NCI-H69 (cell line): Measurements from ENCODE around the gene PLXNB1.
"Not testable (repeated sequence)": the region's sequence is repeated elsewhere in the genome, so short reads cannot be mapped to it uniquely, and the experiment has no call there.

Experiments used
- DNase-seq: peaks from one replicate; lab custom pipeline; 2025; lab: John Stamatoyannopoulos, UW

PLXNB1 gene

GRCh38 chr3:48405971-48406370 is 23.9 kb downstream of the PLXNB1 start:
- DNase-seq, result no peak

GRCh38 chr3:48405343-48405881 is 24.5 kb downstream of the PLXNB1 start:
- no peak for DNase-seq

- no peak for DNase-seq
These were observed 25.2 kb downstream of the PLXNB1 start for GRCh38 chr3:48404440-48405342.

GRCh38 chr3:48403533-48404439 is 26.1 kb downstream of the PLXNB1 start:
- no peak for DNase-seq

GRCh38 chr3:48402907-48403306 is 27.0 kb downstream of the PLXNB1 start:
- no peak for DNase-seq

- no peak for DNase-seq
These were observed 27.6 kb downstream of the PLXNB1 start for GRCh38 chr3:48402281-48402732.

- not testable (repeated sequence) for DNase-seq
These were observed 28.4 kb downstream of the PLXNB1 start for GRCh38 chr3:48401434-48401901.

GRCh38 chr3:48400824-48401433 is 29.0 kb downstream of the PLXNB1 start:
- peak; percentile 61 for DNase-seq

GRCh38 chr3:48399387-48400172 is 30.3 kb downstream of the PLXNB1 start:
- DNase-seq, result peak; percentile 39

GRCh38 chr3:48398701-48399386 is 31.0 kb downstream of the PLXNB1 start:
- DNase-seq, result no peak

GRCh38 chr3:48397767-48398681 is 31.9 kb downstream of the PLXNB1 start:
- DNase-seq, result no peak

GRCh38 chr3:48395714-48396113 is 34.2 kb downstream of the PLXNB1 start:
- DNase-seq, result peak; percentile 3

- no peak for DNase-seq
These were observed 35.5 kb downstream of the PLXNB1 start for GRCh38 chr3:48394391-48394790.

GRCh38 chr3:48388966-48389365 is 40.9 kb downstream of the PLXNB1 start:
- no peak for DNase-seq

GRCh38 chr3:48387634-48388033 is 42.3 kb downstream of the PLXNB1 start:
- no peak for DNase-seq

- DNase-seq, result peak; percentile 14
These were observed 56.9 kb downstream of the PLXNB1 start for GRCh38 chr3:48372862-48373435.

- peak; percentile 62 for DNase-seq
These were observed 57.5 kb downstream of the PLXNB1 start for GRCh38 chr3:48372377-48372770.

GRCh38 chr3:48371651-48372376 is 58.1 kb downstream of the PLXNB1 start, which contains the start of gene FBXW12:
TSS of gene FBXW12 (plus strand) at chr3:48372219. CDS start at chr3:48372768, 549 bp downstream.
- no peak for DNase-seq
